Central memory CD8-positive, alpha-beta T cell (primary cell): ENCODE results near the gene CAMTA1.
A peak's percentile ranks its signal among the peaks of the same experiment; 100 is the strongest.

Experiments used
- ATAC-seq: fragments of 150-1000 bp; cut with Tn5 transposase; replicated peaks from 2 replicates; pipeline ENCODE4 v1.10.0; 2022; ENCODE audit warnings: mild to moderate bottlenecking, moderate FRiP score, moderate number of reproducible peaks; ENCODE audit not compliant: poor library complexity, severe bottlenecking; ENCODE audit errors: extremely low read depth
- DNase-seq, 2 donors: peaks; one replicate each; pipeline ENCODE4 v3.0.0; 2021; ENCODE audit warnings: low spot score in 2 of 2
- H3K27ac Mint-ChIP-seq: one replicate; pipeline ENCODE4 v1.8.0; 2022; ENCODE audit warnings: low read depth, mild to moderate bottlenecking, moderate library complexity, mixed read lengths
- H3K27me3 Mint-ChIP-seq: one replicate; pipeline ENCODE4 v1.8.0; 2022; ENCODE audit warnings: mixed read lengths
- H3K36me3 Mint-ChIP-seq: one replicate; pipeline ENCODE4 v1.8.0; 2022; ENCODE audit warnings: mild to moderate bottlenecking, moderate library complexity, mixed read lengths; ENCODE audit not compliant: insufficient read depth
- H3K4me1 Mint-ChIP-seq: one replicate; pipeline ENCODE4 v1.8.0; 2022; ENCODE audit warnings: mixed read lengths
- H3K4me3 Mint-ChIP-seq: one replicate; pipeline ENCODE4 v1.8.0; 2022; ENCODE audit warnings: mild to moderate bottlenecking, moderate library complexity, mixed read lengths
- H3K9me3 Mint-ChIP-seq: one replicate; pipeline ENCODE4 v1.8.0; 2022; ENCODE audit warnings: mixed read lengths

Gene CAMTA1

GRCh38 chr1:7664893-7665250 is 879.6 kb downstream of the CAMTA1 start:
- Mint-ChIP-seq H3K9me3 (no peaks in the 10 kb centered on the region), H3K36me3 (no peaks in the 10 kb centered on the region), H3K4me1 (peaks cover 5% of the 10 kb centered on the region), H3K4me3 (no peak overlapping the region), H3K27ac (no peak overlapping the region), H3K27me3 (peaks cover 9% of the 10 kb centered on the region)
- DNase-seq (no peak), ATAC-seq (no peak)

DNA sequence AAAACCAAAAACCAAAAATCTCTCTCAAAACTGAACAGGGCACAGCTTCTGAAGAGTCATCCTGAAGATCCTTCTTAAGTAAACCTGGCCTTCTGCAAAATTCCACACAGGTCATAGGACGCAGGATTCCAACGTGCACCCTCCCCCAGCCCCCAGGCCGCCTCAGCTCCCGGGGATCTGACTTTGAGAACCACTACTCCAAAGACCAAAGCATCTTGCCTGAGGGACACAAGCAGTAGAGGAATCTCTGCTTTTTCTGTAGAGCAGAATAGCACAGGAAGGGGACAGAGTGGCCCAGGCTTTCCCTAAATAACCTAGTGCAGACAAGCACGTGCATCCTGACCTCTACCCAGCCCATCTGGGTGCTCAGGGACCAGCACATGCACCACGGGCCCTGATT is 881.0 kb downstream of the CAMTA1 start:
- Mint-ChIP-seq H3K4me1 (peaks cover 5% of the 10 kb centered on the region), H3K9me3 (no peaks in the 10 kb centered on the region), H3K4me3 (no peak overlapping the region), H3K27me3 (peaks cover under 1% of the 10 kb centered on the region), H3K27ac (no peak overlapping the region), H3K36me3 (no peaks in the 10 kb centered on the region)
- ATAC-seq (no peak), DNase-seq (no peak)

DNA sequence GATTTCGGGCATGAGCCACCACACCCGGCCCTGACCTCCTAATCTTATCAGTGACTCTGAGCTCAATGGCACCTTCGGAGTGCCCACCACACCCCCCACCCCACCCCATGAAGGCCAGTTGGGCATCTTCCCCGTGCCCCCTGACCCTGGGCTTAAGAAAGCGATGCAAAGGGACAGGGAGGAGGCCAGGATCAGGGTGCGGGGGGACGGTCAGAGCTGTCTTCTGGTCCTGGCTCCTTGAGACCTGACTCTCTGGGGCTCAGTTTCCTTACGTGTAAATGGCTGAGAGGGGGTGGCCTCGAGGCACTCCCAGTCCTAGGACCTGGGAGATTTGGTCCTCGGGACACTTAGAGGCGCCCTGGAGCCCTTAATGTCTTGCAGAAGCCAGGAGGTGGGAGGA is 881.9 kb downstream of the CAMTA1 start:
- ATAC-seq (no peak), DNase-seq (no peak)
- H3K36me3 Mint-ChIP-seq = no peaks in the 10 kb centered on the region
- no peaks in the 10 kb centered on the region for H3K27me3 Mint-ChIP-seq
- H3K27ac Mint-ChIP-seq = no peak overlapping the region
- no peaks in the 10 kb centered on the region for H3K9me3 Mint-ChIP-seq
- no peak overlapping the region for H3K4me3 Mint-ChIP-seq
- peaks cover 5% of the 10 kb centered on the region for H3K4me1 Mint-ChIP-seq

DNA sequence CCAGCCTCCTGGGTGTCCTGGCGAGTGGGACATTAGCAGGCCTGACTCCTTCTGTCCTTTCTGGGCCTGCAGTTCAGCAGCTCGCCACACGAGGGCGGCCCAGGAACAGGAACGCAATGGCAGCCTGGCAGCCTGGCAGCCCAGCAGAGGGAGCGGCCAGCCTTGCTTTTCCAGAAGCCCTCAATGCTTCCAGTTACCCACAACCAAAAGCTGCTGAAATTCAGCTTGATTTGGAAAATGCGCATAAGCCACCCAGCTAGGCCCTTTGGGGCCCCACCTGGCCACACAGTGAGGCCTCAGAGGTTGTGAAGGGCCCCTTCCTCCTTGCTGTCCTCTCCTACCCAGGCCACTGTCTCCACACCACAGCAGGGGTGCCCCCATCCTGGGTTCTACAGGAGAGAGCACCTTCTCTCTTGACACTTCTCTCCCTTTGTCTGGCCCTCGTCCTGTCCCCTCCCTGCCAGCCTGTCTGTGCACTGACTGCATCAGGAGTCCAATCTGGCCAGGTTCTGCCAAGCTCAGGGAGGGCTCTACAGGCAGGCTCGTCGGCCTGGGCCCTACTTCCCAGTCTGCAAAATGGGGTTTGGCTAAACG is 882.5 kb downstream of the CAMTA1 start:
- Mint-ChIP-seq H3K4me1 (peaks cover 5% of the 10 kb centered on the region), H3K27me3 (no peaks in the 10 kb centered on the region), H3K36me3 (no peaks in the 10 kb centered on the region), H3K4me3 (no peak overlapping the region), H3K9me3 (no peaks in the 10 kb centered on the region), H3K27ac (no peak overlapping the region)
- ATAC-seq (peak; percentile 36), DNase-seq (peak; percentile 62 to 85)

GRCh38 chr1:7669559-7670311 is 884.5 kb downstream of the CAMTA1 start:
- Mint-ChIP-seq H3K36me3 (no peaks in the 10 kb centered on the region), H3K27me3 (peaks cover 9% of the 10 kb centered on the region), H3K27ac (no peak overlapping the region), H3K4me3 (peak overlapping the region; percentile 14), H3K4me1 (peaks cover 5% of the 10 kb centered on the region), H3K9me3 (no peaks in the 10 kb centered on the region)
- ATAC-seq = peak; percentile 28
- DNase-seq = peak in 1 of 2 donors; percentile 37

- DNase-seq (no peak), ATAC-seq (no peak)
- Mint-ChIP-seq H3K4me3 (peak overlapping the region; percentile 14), H3K9me3 (no peaks in the 10 kb centered on the region), H3K27me3 (peaks cover 17% of the 10 kb centered on the region), H3K27ac (no peak overlapping the region), H3K36me3 (no peaks in the 10 kb centered on the region), H3K4me1 (peaks cover 5% of the 10 kb centered on the region)
Measured at GRCh38 chr1:7670334-7671145, 885.3 kb downstream of the CAMTA1 start.

- no peak overlapping the region for H3K27ac Mint-ChIP-seq
- H3K27me3 Mint-ChIP-seq = peaks cover 21% of the 10 kb centered on the region
- no peaks in the 10 kb centered on the region for H3K9me3 Mint-ChIP-seq
- no peak for DNase-seq
- peaks cover 5% of the 10 kb centered on the region for H3K4me1 Mint-ChIP-seq
- H3K4me3 Mint-ChIP-seq = no peak overlapping the region
- ATAC-seq = no peak
- no peaks in the 10 kb centered on the region for H3K36me3 Mint-ChIP-seq
Measured at GRCh38 chr1:7671146-7671465, 885.9 kb downstream of the CAMTA1 start.

DNA sequence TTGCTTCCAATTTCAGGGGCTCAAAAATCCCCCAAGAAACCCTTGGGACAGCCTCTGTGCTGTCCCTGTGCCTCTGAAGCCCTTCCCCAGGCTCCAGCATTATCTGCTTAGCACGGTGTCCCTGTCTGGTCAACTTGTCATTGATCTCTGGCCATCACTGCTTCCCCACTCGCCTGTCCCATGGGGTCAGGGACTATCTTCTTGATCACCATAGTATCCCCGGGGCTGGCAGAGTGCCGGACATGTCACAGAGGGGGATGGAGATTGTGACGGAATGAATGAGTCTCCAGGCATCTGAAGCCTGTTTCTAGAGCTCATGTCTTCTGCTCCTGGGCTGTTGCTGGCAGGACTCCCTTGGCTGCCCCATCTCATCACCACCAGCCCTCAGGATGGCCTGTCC is 886.4 kb downstream of the CAMTA1 start:
- no peak overlapping the region for H3K27ac Mint-ChIP-seq
- no peaks in the 10 kb centered on the region for H3K9me3 Mint-ChIP-seq
- no peak overlapping the region for H3K4me3 Mint-ChIP-seq
- peaks cover 21% of the 10 kb centered on the region for H3K27me3 Mint-ChIP-seq
- no peaks in the 10 kb centered on the region for H3K36me3 Mint-ChIP-seq
- H3K4me1 Mint-ChIP-seq = peaks cover 5% of the 10 kb centered on the region
- no peak for DNase-seq
- ATAC-seq = no peak

- no peaks in the 10 kb centered on the region for H3K36me3 Mint-ChIP-seq
- peaks cover 21% of the 10 kb centered on the region for H3K27me3 Mint-ChIP-seq
- peaks cover 3% of the 10 kb centered on the region for H3K4me1 Mint-ChIP-seq
- H3K27ac Mint-ChIP-seq = no peak overlapping the region
- no peaks in the 10 kb centered on the region for H3K9me3 Mint-ChIP-seq
- no peak overlapping the region for H3K4me3 Mint-ChIP-seq
- DNase-seq = no peak
- ATAC-seq = no peak
Measured at GRCh38 chr1:7672864-7673263, 887.6 kb downstream of the CAMTA1 start.

DNA sequence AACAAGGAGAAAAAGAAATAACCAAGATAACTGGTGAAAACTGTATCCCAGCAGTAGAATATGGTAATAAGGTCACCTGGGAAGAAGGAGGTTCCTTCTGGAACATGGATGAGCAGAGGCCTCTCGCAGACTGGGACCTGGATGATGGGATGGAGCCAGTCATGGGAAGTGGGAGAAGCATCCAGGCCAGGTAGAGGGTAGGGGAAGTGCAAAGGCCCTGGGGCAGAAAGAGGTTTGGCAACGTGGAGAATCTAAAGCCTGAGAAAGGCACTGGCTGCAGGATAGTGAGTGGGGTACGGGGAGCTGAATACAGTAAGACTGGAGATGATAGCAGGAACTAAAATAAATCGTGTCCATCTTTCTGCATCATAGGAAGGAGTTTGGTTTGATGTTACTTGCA is 889.7 kb downstream of the CAMTA1 start:
- no peak overlapping the region for H3K4me3 Mint-ChIP-seq
- no peak overlapping the region for H3K27ac Mint-ChIP-seq
- ATAC-seq = no peak
- H3K27me3 Mint-ChIP-seq = peaks cover 21% of the 10 kb centered on the region
- no peak for DNase-seq
- H3K9me3 Mint-ChIP-seq = no peaks in the 10 kb centered on the region
- no peaks in the 10 kb centered on the region for H3K4me1 Mint-ChIP-seq
- no peaks in the 10 kb centered on the region for H3K36me3 Mint-ChIP-seq

GRCh38 chr1:7675431-7676273 is 890.4 kb downstream of the CAMTA1 start:
- H3K9me3 Mint-ChIP-seq = no peaks in the 10 kb centered on the region
- H3K4me3 Mint-ChIP-seq = no peak overlapping the region
- no peak for DNase-seq
- peaks cover 21% of the 10 kb centered on the region for H3K27me3 Mint-ChIP-seq
- no peak overlapping the region for H3K27ac Mint-ChIP-seq
- ATAC-seq = no peak
- H3K36me3 Mint-ChIP-seq = no peaks in the 10 kb centered on the region
- no peaks in the 10 kb centered on the region for H3K4me1 Mint-ChIP-seq

DNA sequence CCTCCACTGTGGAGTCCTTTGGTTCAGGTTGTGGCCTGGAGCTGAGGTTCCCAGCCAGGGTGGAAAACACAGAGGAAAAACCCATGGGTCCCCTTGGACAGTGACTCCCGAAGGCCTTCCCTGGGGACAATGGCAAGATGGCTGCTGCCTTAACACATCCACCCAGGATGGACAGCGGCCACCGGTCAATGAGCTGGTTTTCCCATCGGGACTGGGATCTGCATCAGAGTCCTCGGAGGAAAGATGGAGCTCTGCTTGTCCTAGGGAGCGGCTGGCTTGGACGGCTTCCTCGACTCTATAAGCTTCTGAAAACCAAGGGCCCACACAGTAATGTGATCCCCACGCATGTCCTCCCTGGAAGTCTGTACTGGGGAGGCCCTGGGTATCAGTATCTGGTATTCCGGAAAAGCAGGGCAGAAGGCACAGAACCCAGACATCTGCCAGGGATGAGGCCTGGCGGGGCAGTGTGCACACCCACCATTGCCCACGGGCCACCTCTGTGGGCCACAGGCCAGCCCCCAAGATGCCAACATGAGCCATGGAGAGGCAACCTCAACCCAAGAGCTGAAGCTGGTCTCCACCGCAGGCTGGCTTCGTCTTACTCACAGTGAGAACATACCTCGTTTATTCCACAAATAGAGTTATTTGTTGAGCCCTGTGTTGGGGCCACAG is 891.2 kb downstream of the CAMTA1 start:
- ATAC-seq (no peak), DNase-seq (no peak)
- no peak overlapping the region for H3K27ac Mint-ChIP-seq
- no peaks in the 10 kb centered on the region for H3K4me1 Mint-ChIP-seq
- no peaks in the 10 kb centered on the region for H3K36me3 Mint-ChIP-seq
- H3K9me3 Mint-ChIP-seq = no peaks in the 10 kb centered on the region
- peaks cover 21% of the 10 kb centered on the region for H3K27me3 Mint-ChIP-seq
- no peak overlapping the region for H3K4me3 Mint-ChIP-seq
